GM18873 (cell line): Measurements from ENCODE around the gene CDH4.

Experiments used
- ATAC-seq: cut with Tn5 transposase; IDR thresholded peaks from one replicate; pipeline ENCODE4 v1.9.1; 2021; ENCODE audit warnings: mild to moderate bottlenecking, moderate library complexity, moderate number of reproducible peaks; ENCODE audit not compliant: unreplicated experiment, low FRiP score

Gene CDH4

GRCh38 chr20:61775423-61775822 lies 523.4 kb downstream of the CDH4 start:
- ATAC-seq = no peak

GRCh38 chr20:61776491-61777075 lies 524.5 kb downstream of the CDH4 start:
- ATAC-seq = no peak

GRCh38 chr20:61777773-61778494 lies 525.9 kb downstream of the CDH4 start:
- ATAC-seq = no peak

GRCh38 chr20:61778495-61778863 lies 526.4 kb downstream of the CDH4 start:
- ATAC-seq = no peak

GRCh38 chr20:61779176-61779965 lies 527.3 kb downstream of the CDH4 start:
- no peak for ATAC-seq

- ATAC-seq = no peak
Observed at GRCh38 chr20:61780066-61780465, 528.0 kb downstream of the CDH4 start.

GRCh38 chr20:61784801-61785566 lies 532.9 kb downstream of the CDH4 start:
- ATAC-seq = no peak

- ATAC-seq = no peak
Observed at GRCh38 chr20:61785567-61785816, 533.4 kb downstream of the CDH4 start.

GRCh38 chr20:61786230-61786629 lies 534.2 kb downstream of the CDH4 start:
- ATAC-seq = no peak

- no peak for ATAC-seq
Observed at GRCh38 chr20:61788343-61788742, 536.3 kb downstream of the CDH4 start.

GRCh38 chr20:61789329-61789728 lies 537.3 kb downstream of the CDH4 start:
- no peak for ATAC-seq

- ATAC-seq = no peak
Observed at GRCh38 chr20:61790116-61790827, 538.2 kb downstream of the CDH4 start.

GRCh38 chr20:61791995-61792394 lies 539.9 kb downstream of the CDH4 start:
- ATAC-seq = no peak

- ATAC-seq = no peak
Observed at GRCh38 chr20:61795669-61796630, 543.9 kb downstream of the CDH4 start.

- no peak for ATAC-seq
Observed at GRCh38 chr20:61796738-61797137, 544.7 kb downstream of the CDH4 start.

- ATAC-seq = no peak
Observed at GRCh38 chr20:61797200-61797599, 545.1 kb downstream of the CDH4 start.

GRCh38 chr20:61797971-61798411 lies 545.9 kb downstream of the CDH4 start:
- ATAC-seq = no peak

- ATAC-seq = no peak
Observed at GRCh38 chr20:61798632-61799031, 546.6 kb downstream of the CDH4 start.

GRCh38 chr20:61799394-61799923 lies 547.4 kb downstream of the CDH4 start:
- ATAC-seq = no peak
